ENCODE measurements around the gene ANKRD65.
"Not testable (repeated sequence)": the region's sequence is repeated elsewhere in the genome, so short reads cannot be mapped to it uniquely, and the experiment has no call there.

Gene ANKRD65

DNA sequence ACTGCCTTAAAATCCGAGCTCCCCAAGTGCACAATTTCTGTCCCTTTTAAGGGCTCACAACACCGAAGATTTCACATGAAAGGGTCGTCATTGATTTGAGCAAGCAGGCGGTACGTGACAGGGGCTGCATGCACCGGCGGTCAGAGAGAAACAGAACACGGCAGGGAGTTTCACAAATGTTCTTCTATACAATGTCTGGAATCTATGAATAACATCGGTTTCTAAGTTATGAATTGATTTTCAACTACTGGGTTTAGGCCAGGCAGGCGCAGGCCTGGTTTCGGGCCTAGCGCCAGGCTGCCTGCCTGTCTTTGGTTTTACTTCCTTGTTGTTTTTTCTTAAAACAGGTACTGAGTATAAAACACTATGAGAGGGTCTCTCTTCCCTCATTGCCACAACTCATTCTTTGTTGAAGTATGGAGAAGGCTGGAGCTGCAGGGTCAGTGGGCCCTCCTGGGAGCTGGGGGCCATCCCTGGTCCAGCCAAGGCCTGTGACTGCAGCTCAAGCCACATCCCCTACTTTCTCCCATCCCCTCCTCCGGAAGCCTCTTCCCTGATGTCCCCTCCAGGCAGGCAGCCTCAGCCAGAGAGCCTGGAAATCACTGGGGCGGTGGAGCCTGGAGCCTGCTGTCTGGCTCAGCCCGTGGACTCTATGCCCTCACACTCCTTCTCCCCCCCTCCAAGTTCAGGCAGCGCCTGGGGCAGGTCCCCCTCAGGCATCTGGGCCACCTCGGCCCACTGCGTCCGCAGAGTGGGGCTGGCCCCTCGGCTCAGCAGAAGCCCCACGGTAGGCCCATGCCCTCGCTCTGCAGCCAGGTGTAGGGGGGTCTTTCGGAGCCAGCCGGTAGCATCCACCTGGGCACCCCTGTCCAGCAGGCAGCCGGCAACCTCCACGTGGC is 2.4 kb downstream of the ANKRD65 start:
- TF ChIP-seq, protein P1, sequence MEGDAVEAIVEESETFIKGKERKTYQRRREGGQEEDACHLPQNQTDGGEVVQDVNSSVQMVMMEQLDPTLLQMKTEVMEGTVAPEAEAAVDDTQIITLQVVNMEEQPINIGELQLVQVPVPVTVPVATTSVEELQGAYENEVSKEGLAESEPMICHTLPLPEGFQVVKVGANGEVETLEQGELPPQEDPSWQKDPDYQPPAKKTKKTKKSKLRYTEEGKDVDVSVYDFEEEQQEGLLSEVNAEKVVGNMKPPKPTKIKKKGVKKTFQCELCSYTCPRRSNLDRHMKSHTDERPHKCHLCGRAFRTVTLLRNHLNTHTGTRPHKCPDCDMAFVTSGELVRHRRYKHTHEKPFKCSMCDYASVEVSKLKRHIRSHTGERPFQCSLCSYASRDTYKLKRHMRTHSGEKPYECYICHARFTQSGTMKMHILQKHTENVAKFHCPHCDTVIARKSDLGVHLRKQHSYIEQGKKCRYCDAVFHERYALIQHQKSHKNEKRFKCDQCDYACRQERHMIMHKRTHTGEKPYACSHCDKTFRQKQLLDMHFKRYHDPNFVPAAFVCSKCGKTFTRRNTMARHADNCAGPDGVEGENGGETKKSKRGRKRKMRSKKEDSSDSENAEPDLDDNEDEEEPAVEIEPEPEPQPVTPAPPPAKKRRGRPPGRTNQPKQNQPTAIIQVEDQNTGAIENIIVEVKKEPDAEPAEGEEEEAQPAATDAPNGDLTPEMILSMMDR (conservative IDR thresholded peaks at IDR 0.05), result no peak
- peak overlapping the region; percentile 83 for H3K27ac ChIP-seq

DNA sequence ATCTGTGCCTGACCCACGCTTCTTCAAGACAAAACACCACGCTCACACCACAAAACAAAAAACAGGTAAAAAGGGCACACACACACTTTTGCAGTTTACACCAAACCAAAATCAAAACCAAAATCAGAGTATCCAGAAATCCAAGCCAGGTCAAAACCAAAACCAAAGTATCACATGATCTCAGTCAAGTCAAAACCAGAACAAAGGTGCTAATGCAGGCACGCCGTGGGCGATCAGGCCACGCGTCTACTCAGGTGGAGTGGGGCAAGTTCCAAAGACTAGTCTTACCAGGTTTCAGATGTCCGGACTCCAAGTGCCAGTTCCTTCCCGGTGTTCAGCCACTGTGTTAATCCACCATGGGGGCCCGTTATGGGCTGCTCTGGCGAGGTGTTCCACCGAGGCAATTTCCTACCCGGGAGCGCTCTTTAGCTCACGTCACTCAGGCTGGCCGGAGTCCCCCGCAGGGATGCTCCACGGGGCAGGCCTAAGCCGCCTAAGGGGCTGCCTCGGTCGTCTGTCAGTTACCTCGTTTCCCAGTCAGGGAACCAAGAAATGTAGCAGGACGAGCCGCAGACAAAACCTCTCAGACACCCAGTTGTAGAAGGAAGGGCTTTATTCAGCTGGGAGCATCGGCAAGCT is 3.1 kb downstream of the ANKRD65 start:
- peak overlapping the region; percentile 83; the same call in 1 of the 2 replicates for H3K27ac ChIP-seq

DNA sequence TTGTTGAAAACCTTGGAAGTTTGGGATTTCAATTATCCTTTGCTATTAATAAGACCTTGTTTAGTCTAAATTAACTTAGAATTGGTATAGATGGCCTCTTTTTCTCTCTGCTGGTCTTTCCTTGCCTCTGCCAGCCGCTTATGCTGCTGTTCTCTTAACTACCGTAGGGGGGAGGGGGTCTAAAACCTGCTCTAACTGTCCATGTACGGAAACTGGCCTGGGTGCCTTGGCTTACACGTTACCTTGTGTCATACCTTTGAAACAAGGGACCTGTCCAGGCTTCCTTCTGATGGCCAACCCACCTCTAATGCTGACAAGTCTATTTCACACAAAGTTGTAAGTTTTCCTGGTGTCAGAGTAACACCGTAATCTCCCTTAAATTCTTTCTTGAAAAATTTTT is 3.7 kb downstream of the ANKRD65 start:
- not testable (repeated sequence) for H3K27ac ChIP-seq

DNA sequence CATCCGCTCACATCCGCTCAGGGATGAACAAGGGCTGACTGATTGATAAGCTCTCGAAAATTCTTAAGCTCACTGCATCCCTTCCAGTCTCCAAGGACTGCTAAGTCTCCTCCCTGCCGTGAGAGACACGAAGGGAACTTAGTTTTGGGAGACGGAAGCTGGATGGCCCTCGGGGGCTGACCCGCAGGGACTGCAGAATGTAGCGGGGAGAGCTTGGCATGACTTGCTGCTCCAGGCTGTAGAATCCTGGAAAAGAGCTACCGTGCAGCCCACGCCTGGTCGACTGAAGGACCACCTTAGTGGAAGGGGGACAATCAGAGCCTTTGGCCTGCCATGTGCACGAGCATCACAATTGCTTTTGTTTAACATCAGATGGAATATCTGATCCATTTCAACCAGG is 5.3 kb downstream of the ANKRD65 start:
- H3K27ac ChIP-seq, result no peak overlapping the region
- TF ChIP-seq, protein P1 (conservative IDR thresholded peaks at IDR 0.05), result no peak

DNA sequence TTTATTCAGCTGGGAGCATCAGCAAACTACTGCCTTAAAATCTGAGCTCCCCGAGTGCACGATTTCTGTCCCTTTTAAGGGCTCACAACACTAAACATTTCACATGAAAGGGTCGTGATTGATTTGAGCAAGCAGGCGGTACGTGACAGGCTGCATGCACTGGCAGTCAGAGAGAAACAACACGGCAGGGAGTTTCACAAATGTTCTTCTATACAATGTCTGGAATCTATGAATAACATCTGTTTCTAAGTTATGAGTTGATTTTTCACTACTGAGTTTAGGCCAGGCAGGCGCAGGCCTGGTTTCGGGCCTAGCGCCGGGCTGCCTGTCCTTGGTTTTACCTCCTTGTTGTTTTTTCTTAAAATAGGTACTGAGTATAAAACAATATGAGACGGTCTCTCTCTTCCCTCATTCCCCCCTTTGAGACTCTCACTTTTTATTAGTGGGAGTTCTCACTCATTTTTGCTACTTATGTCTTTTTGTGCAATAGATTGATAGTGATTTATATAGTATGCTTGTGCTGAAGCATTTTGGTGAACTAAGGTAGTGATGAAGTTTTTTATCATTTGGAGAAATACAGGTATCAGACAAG is 8.7 kb downstream of the ANKRD65 start:
- not testable (repeated sequence) for H3K27ac ChIP-seq

DNA sequence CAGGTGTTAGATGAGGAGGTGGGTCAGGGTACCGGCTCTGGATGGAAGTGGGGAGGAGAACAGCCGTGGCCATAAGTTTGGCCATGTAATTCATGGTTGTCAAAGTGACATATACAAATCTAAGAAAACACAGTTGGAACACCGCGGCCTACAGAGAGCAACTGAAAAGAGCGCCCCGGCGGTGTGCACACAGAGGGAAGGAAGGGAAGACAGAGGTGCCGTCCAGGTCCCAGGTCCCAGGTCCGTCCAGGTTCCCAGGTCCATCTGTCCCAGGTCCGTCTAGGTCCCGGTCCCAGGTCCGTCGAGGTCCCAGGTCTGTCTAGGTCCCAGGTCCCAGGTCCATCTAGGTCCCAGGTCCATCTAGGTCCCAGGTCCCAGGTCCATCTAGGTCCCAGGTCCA is 9.4 kb downstream of the ANKRD65 start:
- TF ChIP-seq, protein P1 (conservative IDR thresholded peaks at IDR 0.05), result no peak
- H3K27ac ChIP-seq, result no peak overlapping the region

DNA sequence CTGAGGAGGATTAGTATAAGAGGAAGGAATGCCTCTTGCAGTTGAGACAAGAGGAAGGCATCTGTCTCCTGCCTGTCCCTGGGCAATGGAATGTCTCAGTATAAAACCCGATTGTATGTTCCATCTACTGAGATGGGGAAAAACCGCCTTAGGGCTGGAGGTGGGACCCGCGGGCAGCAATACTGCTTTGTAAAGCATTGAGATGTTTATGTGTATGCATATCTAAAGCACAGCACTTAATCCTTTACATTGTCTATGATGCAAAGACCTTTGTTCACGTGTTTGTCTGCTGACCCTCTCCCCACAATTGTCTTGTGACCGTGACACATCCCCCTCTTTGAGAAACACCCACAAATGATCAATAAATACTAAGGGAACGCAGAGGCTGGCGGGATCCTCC is 10.8 kb downstream of the ANKRD65 start:
- H3K27ac ChIP-seq, result not testable (repeated sequence)

DNA sequence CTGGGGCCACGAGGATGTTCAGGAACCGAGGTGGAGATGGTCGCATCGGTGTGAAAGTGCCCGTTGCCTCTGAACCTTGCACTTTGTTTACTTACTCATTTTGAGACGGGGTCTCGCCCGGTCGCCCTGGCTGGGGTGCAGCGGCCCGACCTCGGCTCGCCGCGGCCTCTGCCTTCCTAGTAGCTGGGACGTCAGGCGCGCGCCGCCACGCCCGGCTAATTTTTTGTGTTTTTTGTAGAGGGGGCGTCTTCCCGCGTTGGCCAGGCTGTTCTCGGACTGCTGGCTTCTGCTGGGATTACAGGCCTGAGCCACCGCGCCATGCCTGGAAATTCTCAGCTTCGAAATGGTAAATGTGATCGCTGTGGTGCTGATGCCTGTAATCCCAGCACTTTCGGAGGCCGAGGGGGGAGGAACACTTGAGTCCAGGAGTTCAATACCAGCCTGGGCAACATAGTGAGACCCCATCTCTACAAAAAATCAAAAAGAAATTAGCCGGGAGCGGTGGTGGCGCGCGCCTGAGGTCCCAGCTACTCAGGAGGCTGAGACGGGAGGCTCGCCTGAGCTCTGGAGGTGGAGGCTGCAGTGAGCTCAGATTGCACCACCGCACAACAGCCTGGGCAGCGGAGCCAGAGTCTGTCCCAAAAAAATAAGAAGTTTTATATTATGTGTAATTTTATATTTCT is 13.3 kb downstream of the ANKRD65 start:
- H3K27ac ChIP-seq, result peak overlapping the region; percentile 99
- TF ChIP-seq, protein P1 (conservative IDR thresholded peaks at IDR 0.05), result peak; percentile 30; the same call in 1 of the 2 replicates

DNA sequence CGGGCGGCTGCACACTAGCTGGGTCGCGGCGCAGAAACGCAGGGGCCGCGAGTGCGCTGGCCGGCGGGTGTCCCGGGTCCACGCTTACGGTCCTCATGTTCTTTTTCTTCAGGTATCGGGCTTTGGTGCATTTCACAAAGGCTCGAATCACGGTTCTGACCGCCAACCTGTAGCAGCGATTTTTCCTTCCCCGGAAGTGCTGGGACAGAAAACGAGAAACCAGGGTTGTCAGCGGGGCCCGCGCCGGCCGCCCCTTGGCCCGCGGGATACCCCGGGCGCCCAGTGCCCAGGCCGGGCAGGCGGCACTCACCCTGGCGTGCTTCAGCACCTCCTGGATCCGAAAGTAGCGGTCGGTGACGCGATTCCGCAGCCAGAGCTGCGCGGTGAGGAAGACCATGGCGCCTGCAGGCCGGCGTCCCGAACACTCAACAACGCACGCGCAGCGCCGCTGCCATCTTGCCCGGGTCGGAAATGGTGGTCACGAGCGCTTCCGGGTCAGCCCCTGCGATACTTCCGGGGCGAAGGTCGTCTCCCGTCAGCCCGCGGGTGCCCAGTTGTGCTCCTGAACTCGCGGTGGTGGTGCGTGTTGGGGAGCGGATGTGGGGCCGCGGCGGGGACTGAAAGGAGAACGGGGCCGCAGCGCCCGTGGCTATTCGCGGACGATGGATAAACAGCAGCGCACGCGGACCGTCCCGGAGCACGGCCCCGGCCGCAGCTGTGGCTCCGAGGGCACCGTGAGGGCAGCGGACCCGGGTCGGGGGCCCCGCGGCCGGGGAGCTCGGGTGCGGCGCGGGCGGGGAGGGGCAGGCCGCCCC is 14.0 kb downstream of the ANKRD65 start, which contains the start of gene MRPL20:
Gene MRPL20, minus strand, starts transcription at position 473 of the 815 bp plus-strand sequence. Its CDS starts 76 bp downstream, at position 397.
- peak within 1 kb of the TSS; percentile 99 for H3K27ac ChIP-seq
- TF ChIP-seq, protein P1 (conservative IDR thresholded peaks at IDR 0.05), result no peak

Data from VCaP (cell line).